HG02973 (cell line): ENCODE results near the gene UBC.
"Not testable (repeated sequence)": the region's sequence is repeated elsewhere in the genome, so short reads cannot be mapped to it uniquely, and the experiment has no call there.

Experiments
- ATAC-seq: cut with Tn5 transposase; IDR thresholded peaks from one replicate; pipeline ENCODE4 v1.9.1; 2021; ENCODE audit warnings: moderate library complexity; ENCODE audit not compliant: unreplicated experiment

UBC gene

DNA sequence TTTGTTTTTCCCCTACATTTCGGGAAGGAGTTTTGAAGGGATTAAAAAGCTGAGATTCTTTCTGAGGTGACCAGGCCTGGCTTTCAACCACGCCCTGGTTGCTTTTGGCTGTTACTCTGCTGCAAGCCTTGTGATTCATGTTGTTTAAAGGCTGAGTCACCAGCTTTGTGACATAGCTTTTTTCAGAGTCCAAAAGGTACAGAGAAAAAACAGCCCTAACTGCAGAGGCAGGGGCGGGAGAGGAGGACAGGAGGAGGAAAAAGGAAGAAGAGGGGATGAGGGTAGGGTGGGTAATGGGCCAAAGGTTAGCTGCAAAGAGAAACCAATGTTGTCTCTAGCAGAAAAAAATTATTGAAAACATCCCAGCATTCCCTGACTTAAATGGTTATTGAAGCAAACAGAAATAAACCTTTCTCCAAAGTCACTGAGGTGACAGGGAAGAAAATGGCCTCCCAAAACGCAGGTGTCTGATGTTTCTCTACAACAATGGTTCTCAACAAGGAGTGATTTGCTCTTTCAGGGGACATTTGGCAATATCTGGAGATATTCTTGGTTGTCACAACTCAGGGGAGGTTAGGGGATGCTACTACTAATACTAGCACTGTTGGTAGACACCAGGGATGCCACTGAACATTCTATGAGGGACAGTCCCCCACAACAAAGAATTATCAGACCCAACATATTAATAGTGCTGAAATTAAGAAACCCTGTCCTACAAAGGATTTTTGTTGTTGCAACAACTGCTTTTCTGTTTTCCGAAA, 2.1 kb upstream of the UBC start:
- ATAC-seq, result no peak

- no peak for ATAC-seq
Observed at GRCh38 chr12:124915239-124916236, 1.1 kb upstream of the UBC start.

DNA sequence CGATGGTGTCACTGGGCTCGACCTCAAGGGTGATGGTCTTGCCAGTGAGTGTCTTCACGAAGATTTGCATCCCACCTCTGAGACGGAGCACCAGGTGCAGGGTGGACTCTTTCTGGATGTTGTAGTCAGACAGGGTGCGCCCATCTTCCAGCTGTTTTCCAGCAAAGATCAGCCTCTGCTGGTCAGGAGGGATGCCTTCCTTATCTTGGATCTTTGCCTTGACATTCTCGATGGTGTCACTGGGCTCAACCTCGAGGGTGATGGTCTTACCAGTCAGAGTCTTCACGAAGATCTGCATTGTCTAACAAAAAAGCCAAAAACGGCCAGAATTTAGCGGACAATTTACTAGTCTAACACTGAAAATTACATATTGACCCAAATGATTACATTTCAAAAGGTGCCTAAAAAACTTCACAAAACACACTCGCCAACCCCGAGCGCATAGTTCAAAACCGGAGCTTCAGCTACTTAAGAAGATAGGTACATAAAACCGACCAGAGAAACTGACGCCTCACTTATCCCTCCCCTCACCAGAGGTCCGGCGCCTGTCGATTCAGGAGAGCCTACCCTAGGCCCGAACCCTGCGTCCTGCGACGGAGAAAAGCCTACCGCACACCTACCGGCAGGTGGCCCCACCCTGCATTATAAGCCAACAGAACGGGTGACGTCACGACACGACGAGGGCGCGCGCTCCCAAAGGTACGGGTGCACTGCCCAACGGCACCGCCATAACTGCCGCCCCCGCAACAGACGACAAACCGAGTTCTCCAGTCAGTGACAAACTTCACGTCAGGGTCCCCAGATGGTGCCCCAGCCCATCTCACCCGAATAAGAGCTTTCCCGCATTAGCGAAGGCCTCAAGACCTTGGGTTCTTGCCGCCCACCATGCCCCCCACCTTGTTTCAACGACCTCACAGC, 717 bp downstream of the UBC start:
- peak; percentile 14 for ATAC-seq

- ATAC-seq, result not testable (repeated sequence)
Observed at GRCh38 chr12:124912529-124913287, 1.7 kb downstream of the UBC start.

GRCh38 chr12:124911521-124911920, 2.9 kb downstream of the UBC start:
- not testable (repeated sequence) for ATAC-seq

DNA sequence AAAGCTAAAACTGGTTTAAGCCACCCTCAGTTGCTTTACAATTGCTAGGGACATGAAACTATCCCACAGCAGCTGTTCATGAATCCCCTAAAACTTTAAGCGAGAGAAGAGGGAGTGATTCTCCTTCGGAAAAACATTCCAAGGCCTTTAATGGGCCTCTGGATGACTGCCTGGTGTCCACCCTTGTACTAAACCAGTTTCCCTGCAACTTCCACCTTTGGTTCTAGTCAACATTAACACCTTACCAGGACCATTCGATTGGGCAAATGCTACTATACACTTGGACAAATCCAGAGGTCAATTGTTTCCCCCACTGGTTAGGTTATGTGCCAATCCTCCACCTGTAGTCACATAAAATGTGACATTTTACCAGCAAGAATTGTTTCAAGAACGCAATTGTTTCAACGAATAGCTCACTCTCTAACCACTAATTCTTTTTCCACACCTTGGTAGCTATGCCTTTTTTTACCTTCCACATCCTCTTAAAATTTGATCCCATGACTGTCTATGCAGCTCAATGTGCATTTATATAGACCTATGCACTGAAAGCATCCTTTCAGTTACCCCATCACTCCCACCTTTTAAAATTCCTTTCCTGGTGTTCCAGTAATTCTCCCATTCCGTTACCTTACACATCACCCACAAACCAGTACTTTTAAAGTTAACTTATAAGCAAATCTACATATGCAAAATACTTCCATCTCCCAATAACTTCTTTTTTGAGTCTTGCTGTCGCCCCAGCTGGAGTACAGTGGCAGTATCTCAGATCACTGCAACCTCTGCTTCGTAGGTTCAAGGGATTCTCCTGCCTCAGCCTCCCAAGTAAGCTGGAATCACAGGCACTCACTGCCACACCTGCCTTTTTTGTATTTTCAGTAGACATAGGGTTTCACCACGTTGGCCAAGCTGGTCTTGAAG, 3.6 kb downstream of the UBC start:
- no peak for ATAC-seq

DNA sequence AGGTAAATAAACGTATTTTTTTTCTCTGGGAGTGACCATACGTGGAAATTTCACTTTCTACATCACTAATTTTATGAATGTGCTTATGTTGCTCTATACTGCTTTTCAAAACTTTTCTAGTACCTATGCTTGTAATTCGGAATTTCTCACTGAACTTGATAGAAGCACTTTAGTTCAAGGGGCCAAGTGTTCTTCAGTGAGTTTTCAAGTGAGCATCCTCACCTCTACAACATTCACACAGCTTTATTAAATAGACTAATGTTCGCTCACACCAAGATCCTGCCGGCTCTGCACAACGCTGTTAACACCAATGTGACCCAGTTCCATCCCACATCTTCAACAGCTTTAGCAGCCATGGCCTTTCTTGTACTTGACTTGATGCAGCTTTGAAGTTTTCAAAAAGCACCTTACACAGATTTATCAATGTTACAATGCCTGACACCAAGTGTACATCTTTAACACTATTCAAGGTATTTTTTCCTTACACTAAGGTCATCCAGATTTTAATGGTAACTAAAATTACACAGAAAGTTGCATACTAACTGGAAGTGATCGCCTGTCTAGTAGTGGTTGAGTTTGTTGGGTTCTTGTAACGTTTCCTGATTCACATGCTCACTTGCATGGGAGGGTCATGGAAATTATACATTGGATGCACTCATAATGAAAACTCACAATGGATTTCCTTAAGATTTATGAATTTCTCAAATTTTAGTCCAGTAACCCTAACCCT, 4.5 kb downstream of the UBC start:
- no peak for ATAC-seq

GRCh38 chr12:124906606-124907261, 7.7 kb downstream of the UBC start:
- peak; percentile 61 for ATAC-seq

- ATAC-seq, result no peak
Observed at GRCh38 chr12:124904306-124905098, 9.9 kb downstream of the UBC start.

GRCh38 chr12:124902916-124903315, 11.5 kb downstream of the UBC start:
- ATAC-seq, result no peak

DNA sequence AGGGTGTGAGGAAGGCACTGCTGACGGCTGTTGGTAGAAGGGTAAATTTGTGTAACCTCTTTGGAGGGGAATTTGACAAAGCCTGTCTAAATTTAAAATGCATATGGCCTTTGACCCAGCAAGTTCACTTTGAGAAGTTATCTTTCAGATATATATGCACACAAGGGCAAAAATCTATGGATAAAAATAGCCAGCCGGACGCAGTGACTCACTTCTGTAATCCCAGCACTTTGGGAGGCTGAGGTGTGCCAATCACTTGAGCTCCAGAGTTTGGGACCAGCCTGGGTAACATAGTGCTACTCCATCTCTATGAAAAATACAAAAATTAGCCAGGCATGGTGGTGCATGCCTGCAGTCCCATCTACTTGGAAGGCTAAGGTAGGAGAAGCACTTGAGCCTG, 13.4 kb downstream of the UBC start:
- ATAC-seq, result no peak

DNA sequence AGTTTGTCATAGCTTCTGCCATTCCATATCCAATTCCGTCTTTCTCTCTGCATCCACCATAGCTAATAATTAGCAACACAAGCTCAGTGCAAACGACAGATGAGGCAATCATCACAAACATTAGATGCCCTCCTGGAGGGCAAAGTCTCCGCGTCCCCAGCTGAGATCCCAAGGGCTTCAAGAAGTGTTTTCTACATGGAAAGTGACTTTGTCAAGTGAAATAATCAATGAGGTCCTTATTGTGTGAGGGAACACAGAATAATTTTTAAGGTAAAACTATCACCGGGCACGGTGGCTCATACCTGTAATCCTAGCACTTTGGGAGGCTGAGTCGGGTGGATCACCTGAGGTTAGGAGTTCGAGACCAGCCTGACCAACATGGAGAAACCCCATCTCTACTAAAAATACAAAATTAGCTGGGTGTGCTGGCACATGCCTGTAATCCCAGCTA, 14.1 kb downstream of the UBC start:
- not testable (repeated sequence) for ATAC-seq

- ATAC-seq, result no peak
Observed at GRCh38 chr12:124898923-124899294, 15.5 kb downstream of the UBC start.

- no peak for ATAC-seq
Observed at GRCh38 chr12:124898200-124898922, 16.1 kb downstream of the UBC start.

GRCh38 chr12:124896461-124896860, 18.0 kb downstream of the UBC start:
- ATAC-seq, result no peak

DNA sequence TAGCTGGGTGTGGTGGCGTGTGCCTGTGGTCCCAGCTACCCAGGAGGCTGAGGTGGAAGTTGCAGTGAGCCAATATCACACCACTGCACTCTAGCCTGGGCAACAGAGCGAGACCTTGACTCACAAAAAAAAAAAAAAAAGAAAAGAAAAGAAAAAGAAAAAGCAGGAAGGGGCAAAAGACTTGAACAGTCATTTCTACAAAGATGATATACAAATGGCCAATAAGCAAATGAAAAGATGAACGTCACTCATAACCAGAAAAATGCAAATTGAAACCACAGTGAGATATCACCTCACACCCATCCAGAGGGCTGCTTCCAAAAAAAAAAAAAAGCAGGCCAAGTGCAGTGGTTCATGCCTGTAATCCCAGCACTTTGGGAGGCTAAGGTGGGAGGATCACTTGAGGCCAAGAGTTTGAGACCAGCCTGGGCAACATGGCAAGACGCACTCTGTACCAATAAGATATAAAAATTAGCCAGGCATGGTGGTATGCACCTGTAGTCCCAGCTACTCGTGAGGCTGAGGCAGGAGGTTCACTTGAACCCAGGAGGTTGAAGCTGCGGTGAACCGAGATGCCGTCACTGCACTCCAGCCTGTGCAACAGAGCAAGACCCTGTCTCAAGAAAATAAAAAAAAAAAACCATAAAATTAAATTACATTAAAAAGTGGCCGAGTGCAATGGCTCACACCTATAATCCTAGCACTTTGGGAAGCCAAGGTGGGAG, 20.5 kb downstream of the UBC start:
- ATAC-seq, result peak; percentile 55
